ENCODE measurements around the gene VPS33B. TPM values are rescaled to one million over a fixed set of nuclear protein-coding genes. Genes with fewer than 3 reads are reported as not detected.

VPS33B gene
- total RNA-seq, 4 donors from 2014 or later, result 6.7 to 18.7 (median 10.8) TPM

DNA sequence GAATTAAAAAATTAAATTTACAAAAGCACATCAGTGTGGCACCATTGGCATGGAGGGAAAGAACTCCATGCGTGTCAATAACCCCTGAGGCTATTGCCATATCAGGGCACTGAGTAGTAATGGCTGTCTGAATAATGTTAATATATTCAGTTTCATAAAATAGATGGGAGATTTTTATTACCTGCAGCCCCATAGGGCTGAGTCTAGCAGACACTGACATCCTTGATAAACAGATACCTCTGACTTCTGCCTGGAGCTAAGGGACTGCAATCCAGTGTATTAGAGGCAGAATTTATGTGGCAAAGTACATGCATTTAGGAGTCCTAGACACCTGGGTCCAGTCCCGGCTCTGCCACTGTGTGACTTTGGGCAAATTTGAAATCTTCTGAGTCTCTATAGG is 38.8 kb upstream of the VPS33B start:
- WGBS, 2 donors (ENCODE audit: low coverage in 1 of 2), result 81% methylated on average over 2 of the region's 2 CpGs; no CpG with 5 or more reads in 1 of the 2 donors
- H3K4me1 ChIP-seq, result no peaks in the 10 kb centered on the region
- no peaks in the 10 kb centered on the region for H3K36me3 ChIP-seq
- DNase-seq, result no peak
- no peak overlapping the region for H3K27ac ChIP-seq
- peaks cover 37% of the 10 kb centered on the region for H3K27me3 ChIP-seq
- no peak for TF ChIP-seq POLR2A (IDR thresholded peaks at IDR 0.05)
- no peak for TF ChIP-seq POLR2AphosphoS5 (IDR thresholded peaks at IDR 0.05)
- TF ChIP-seq, protein P1, sequence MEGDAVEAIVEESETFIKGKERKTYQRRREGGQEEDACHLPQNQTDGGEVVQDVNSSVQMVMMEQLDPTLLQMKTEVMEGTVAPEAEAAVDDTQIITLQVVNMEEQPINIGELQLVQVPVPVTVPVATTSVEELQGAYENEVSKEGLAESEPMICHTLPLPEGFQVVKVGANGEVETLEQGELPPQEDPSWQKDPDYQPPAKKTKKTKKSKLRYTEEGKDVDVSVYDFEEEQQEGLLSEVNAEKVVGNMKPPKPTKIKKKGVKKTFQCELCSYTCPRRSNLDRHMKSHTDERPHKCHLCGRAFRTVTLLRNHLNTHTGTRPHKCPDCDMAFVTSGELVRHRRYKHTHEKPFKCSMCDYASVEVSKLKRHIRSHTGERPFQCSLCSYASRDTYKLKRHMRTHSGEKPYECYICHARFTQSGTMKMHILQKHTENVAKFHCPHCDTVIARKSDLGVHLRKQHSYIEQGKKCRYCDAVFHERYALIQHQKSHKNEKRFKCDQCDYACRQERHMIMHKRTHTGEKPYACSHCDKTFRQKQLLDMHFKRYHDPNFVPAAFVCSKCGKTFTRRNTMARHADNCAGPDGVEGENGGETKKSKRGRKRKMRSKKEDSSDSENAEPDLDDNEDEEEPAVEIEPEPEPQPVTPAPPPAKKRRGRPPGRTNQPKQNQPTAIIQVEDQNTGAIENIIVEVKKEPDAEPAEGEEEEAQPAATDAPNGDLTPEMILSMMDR (IDR thresholded peaks at IDR 0.05), result no peak
- TF ChIP-seq EP300 (IDR thresholded peaks at IDR 0.05; ENCODE audit: low read depth), result no peak
- in situ Hi-C loops (cut with MboI; ENCODE audit: low pct_ligation_motif_present in 1 of 4, low pct_unique_long_range_greater_than_20kb in 1 of 4, low sequenced_read_pairs in 3 of 4), result no loop called here
- no peak overlapping the region for H3K4me3 ChIP-seq
- H3K9me3 ChIP-seq, result no peaks in the 10 kb centered on the region
- intact Hi-C loops (cut with DNase I; ENCODE audit: low total_unique reads), result no loop called here

DNA sequence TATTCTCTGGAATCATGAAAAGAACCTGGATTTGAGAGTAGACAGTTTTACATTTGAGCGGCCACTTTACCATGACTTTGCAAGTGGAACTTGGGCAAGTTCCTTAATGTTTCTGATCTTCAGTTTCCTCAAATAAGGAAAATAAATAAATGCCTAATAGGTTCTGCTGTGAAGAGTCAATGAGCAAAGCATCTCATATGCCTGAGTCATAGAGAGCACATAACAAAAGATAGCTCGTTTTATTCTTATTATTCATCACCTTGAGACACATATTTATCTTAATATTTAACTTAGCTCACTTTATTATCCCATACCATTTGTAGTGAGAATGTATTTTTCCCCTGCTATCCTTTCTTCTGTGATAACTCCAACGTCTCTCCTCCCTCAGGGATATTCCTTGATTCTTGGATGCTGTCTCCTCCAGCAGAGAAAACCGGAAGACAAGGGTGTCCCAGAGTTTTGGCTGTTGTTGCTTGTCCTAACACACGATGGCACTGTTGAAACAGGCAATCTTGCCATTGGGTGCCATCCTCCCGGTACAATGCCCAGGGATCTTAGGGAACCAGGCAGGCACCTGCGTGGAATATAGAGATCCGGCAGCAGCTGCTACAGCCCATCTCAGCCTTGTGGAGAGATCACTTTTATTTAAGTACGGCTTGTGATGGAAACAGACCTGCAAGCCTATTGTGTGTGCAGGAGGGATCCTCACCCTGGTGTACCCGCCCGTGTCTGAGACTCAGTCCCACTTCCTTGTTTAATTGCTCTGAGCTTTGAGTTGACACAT is 33.3 kb upstream of the VPS33B start:
- TF ChIP-seq, protein P1 (IDR thresholded peaks at IDR 0.05), result peak; percentile 58 to 69 (median 63)
- TF ChIP-seq POLR2A (IDR thresholded peaks at IDR 0.05) (no peak), POLR2AphosphoS5 (IDR thresholded peaks at IDR 0.05) (no peak)
- Histone ChIP-seq H3K27ac (no peak overlapping the region), H3K4me1 (no peaks in the 10 kb centered on the region), H3K27me3 (peaks cover 76% of the 10 kb centered on the region), H3K36me3 (no peaks in the 10 kb centered on the region), H3K4me3 (no peak overlapping the region), H3K9me3 (no peaks in the 10 kb centered on the region)
- DNase-seq, result peak; percentile 57
- in situ Hi-C loops (cut with MboI; ENCODE audit: low pct_ligation_motif_present in 1 of 4, low pct_unique_long_range_greater_than_20kb in 1 of 4, low sequenced_read_pairs in 3 of 4) (loop anchor here (5.0 to 10.0 kb wide), 3 partner anchors 169 to 219 kb away; no protein-coding TSS in a partner anchor), intact Hi-C loops (cut with DNase I; ENCODE audit: low total_unique reads) (loop anchor here (5.0 kb wide), 1 partner anchor 217 kb away; no protein-coding TSS in a partner anchor)
- WGBS, 2 donors (ENCODE audit: low coverage in 1 of 2), result 18 to 46% methylated on average over 5 to 11 of the region's 11 CpGs

DNA sequence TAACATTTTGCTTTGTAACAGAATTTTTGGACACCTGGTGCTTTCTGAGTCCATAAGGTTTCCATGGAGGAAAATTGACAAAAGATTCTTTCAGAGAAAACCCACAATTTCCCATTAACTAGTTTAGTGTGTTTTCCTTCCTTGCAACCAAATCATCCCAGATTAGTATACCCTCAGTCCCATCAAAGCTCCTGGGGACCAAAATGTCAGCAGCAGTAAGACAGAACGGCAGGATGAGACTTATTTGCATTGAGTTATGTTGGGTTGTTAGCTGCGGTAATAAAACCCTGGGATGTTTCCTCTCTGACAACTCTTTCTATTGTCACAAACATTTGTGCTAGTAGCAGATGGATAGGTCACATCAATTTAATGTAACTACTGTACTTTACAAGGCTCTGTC is 32.4 kb upstream of the VPS33B start:
- Histone ChIP-seq H3K9me3 (no peaks in the 10 kb centered on the region), H3K4me3 (no peak overlapping the region), H3K36me3 (no peaks in the 10 kb centered on the region), H3K27ac (no peak overlapping the region), H3K4me1 (no peaks in the 10 kb centered on the region), H3K27me3 (peaks cover 75% of the 10 kb centered on the region)
- no peak for TF ChIP-seq EP300 (IDR thresholded peaks at IDR 0.05; ENCODE audit: low read depth)
- TF ChIP-seq POLR2AphosphoS5 (IDR thresholded peaks at IDR 0.05), result no peak
- TF ChIP-seq, protein P1 (IDR thresholded peaks at IDR 0.05), result no peak
- no peak for TF ChIP-seq POLR2A (IDR thresholded peaks at IDR 0.05)
- intact Hi-C loops (cut with DNase I; ENCODE audit: low total_unique reads), result loop anchor here (5.0 kb wide), 1 partner anchor 217 kb away; no protein-coding TSS in a partner anchor
- no peak for DNase-seq
- 8 to 17% methylated on average over 2 of the region's 2 CpGs for whole genome bisulfite sequencing, 2 donors (ENCODE audit: low coverage in 1 of 2)
- in situ Hi-C loops (cut with MboI; ENCODE audit: low pct_ligation_motif_present in 1 of 4, low pct_unique_long_range_greater_than_20kb in 1 of 4, low sequenced_read_pairs in 3 of 4), result loop anchor here (5.0 to 10.0 kb wide), 3 partner anchors 170 to 220 kb away; no protein-coding TSS in a partner anchor

DNA sequence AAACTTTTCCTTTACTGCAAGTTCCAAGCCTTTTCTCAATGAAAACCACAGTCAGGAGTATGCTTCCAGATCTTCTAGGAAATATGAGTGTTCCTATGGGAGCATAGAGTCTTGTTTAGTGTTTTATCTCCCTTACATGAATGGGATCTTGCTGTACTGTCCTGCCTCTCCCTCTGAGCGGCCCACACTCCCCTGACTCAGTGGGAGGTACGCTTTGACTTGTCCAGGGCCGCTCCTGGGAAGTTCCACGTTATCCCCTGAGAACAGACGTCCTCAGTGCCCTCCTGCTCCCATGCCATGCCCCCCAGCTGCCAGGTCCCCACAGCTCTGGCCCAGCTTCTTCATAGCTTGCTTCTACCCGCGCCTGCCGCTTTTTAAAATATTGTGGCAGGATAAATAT is 28.9 kb upstream of the VPS33B start:
- no peaks in the 10 kb centered on the region for H3K36me3 ChIP-seq
- no peak for DNase-seq
- no peaks in the 10 kb centered on the region for H3K9me3 ChIP-seq
- in situ Hi-C loops (cut with MboI; ENCODE audit: low pct_ligation_motif_present in 1 of 4, low pct_unique_long_range_greater_than_20kb in 1 of 4, low sequenced_read_pairs in 3 of 4), result loop anchor here in 3 of 4 donors (10.0 kb wide), 2 partner anchors 174 to 224 kb away; no protein-coding TSS in a partner anchor
- WGBS, 2 donors (ENCODE audit: low coverage in 1 of 2), result 81 to 86% methylated on average over 7 to 8 of the region's 8 CpGs
- peaks cover 39% of the 10 kb centered on the region for H3K27me3 ChIP-seq
- peaks cover 0 to 3% (median 0%) of the 10 kb centered on the region in 4 donors for H3K4me1 ChIP-seq
- H3K4me3 ChIP-seq, result no peak overlapping the region
- intact Hi-C loops (cut with DNase I; ENCODE audit: low total_unique reads), result no loop called here
- no peak overlapping the region for H3K27ac ChIP-seq
- TF ChIP-seq EP300 (IDR thresholded peaks at IDR 0.05; ENCODE audit: low read depth) (no peak), POLR2A (IDR thresholded peaks at IDR 0.05) (no peak), POLR2AphosphoS5 (IDR thresholded peaks at IDR 0.05) (no peak)
- TF ChIP-seq, protein P1 (IDR thresholded peaks at IDR 0.05), result no peak

Measured in transverse colon (tissue), 4 donors.